A549 (cell line): Measurements from ENCODE around the gene SPSB2.

Experiments used
- CTCF ChIP-seq: fragments of >200 bp; sonication (Bioruptor Twin); formaldehyde crosslinking; IDR thresholded peaks from 3 replicates; pipeline ENCODE4 v1.5.1; 2016
- RAD21 ChIP-seq, 2 experiments: fragments of >200 bp in 1 of 2; sonication (Bioruptor Twin) in 1 of 2; formaldehyde crosslinking in 1 of 2; IDR thresholded peaks in 1 of 2; conservative IDR thresholded peaks in 1 of 2; 2 replicates in 1 of 2; 3 replicates in 1 of 2; pipeline ENCODE4 v1.6.1; 2012 to 2018; ENCODE audit warnings: inconsistent platforms in 1 of 2

GRCh38 chr12:6896846-6897435, 23.8 kb upstream of the SPSB2 start:
- TF ChIP-seq RAD21 (conservative IDR thresholded peaks at IDR 0.05 in 1 of 2, IDR thresholded peaks at IDR 0.05 in 1 of 2) (no peak), CTCF (no peak)
